Stimulated activated naive CD8-positive, alpha-beta T cell treated with anti-CD3 and anti-CD28 coated beads, Interleukin-15, Interleukin-2, amounts not matched to agents 100 U/mL and 50 U/mL, for 24 hours (primary cell): ENCODE results near the gene OCSTAMP.

Experiments used
- ATAC-seq: fragments of 150-1000 bp; cut with Tn5 transposase; one replicate; pipeline ENCODE4 v1.10.0; 2021
- DNase-seq: peaks from one replicate; pipeline ENCODE4 v3.0.0; 2021

Gene OCSTAMP

DNA sequence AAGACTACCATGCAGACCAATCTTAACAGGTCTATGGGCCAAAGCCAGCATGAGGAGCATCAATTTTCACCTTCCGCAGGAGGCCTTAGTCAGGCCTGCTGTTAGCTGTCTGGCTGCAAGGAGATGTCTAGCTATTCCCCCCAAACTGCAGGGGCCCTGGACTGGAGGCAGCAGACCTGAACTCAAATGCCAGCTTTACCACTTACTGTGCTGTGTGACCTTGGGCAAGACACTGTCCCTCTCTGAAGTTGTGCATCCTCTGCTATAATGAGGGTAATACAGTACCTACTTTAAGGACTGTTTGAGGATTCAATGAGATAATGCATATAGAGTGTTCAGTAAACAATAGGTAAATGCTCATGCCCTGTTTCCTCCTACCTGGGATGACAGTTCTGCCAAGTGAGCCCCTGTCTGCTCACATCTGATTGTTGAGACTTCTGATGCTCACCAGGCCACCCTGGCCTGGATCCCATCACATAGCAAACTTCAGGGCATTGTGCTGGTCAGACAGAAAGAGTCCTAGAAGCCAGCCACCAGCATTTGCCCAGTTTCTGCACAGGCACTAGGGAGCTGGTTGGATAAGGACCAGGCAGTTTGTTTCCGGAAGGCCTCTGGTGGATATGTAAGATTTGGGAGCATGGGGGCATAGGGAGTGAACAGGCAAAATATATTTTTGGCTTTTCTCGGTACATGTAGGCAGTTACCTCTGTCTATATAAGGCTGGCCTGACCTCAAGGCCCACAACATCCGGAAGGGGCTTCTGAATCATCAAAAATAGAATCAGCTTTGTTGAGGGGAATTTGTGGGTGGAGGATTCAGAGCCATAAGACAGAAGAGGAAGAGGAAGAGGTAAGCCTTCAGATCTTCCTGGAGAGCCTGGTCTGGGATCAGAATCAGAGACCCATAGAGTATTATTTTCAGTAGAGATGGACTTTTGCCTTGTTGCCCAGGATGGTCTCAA is 2.3 kb upstream of the OCSTAMP start:
- DNase-seq, result peak; percentile 57
- ATAC-seq, result peak; percentile 93

DNA sequence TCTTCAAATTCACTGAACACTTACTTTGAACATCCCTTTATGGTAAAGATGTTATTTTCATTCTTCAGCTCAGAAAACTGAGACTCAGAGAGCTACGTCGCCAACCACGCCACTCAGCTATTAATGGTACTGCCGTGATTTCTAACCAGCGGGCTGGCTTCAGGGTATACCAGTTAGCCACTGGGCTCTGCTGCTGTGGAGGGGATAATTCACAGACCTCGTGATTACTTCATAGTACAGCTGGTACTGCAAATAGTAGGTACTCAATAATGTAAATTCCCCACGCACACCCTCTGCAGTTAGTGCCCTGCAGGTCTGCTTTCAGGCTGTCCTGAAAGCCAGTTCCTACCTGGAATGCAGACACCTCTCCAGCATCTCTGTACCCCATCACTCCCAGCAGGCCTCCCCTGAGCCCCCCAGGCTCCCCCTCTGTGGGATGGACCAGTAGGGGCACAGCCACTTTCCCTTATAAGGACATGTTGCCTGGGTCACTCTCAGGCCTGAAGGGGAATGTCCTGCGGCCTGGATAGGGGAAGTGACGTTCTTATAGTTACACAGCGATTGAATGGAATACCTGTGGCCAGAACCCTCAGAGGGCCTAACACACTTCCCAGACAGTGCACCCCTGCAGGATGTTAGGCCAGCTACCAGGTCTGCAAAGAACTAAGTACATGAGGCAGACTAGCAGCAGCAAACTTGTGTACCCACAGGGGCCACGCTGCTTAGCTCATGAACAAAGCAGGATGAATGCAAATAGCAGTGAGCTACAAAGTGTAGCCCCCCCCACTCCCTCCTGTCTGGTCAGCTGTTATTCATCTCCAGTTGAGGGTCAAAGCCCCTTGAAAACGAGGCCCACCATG is 1.3 kb upstream of the OCSTAMP start:
- ATAC-seq (no peak), DNase-seq (no peak)

DNA sequence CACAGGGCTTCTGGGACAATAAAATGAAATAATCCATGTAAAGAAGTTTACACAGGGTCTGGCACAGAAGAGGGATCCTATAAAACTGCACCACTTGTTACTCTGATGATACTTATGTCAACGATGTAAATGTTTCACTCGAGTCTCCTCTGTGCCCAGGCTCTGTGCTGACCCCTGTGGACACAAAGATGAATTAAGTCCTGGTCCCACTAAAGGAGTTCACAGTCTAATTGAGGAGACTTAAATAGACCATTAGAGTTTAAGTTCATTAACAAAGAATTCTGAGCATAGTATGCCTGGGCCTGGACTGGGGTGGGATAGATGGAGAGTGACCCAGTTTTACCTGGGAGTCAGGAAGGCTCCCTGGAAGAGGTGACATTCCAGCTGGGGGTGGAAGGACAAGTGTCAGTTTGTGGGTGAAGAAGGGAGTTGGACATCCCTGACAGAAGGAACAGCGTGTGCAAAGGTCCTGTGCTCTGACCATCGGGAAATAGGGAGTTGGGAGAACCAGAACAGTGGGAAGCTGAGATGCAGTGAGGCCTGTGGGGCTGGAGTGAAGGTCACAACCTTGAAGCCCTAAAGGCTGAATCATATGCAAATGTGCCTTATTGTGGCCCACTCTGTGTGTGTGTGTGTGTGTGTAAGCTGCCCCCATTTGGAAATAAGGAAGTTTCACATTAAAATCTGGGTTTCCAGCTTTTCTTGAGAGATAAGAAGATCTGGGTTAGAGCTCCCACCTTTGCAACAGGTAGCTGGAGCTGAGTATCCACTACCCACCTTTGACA is 1.1 kb downstream of the OCSTAMP start:
- DNase-seq (no peak), ATAC-seq (no peak)

DNA sequence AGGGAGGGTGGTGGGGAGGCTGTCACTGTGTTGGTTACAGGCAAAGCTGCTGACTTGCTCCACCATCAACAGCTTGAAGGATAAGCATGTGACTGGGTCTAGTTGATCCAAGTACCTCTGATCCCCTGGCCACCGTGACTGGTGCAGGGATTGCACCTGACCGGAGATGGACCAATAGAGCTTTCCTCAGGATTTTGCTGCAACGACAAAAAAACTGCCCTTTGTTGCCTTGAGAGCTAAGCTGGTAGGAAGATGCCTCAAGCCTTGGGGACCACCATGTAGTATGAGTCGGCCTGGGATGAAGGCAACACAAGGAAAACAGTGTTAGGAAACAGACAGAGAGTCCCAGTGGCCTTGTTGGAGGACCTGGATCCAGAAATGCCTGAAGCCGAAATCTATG is 1.8 kb downstream of the OCSTAMP start:
- no peak for ATAC-seq

DNA sequence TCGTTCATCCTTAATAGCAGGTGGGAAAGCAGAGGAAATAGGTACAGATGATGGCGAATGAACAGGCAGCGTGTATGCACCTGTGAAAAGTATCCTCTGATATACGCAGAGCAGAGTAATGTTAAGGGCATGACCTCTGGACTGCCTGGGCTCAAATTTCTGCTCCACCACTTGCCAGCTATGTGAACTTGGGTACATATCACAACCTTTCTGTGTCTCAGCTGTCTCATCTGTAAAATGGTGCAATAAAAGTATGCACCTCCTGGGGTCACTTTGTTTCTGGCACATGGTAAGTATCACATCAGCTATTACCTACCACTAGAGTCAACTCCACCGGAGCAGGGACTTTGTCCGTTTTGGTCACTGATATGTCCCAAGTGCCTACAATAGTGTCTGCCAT is 2.5 kb downstream of the OCSTAMP start:
- DNase-seq (no peak), ATAC-seq (no peak)

More for the DNA sequence above, 1.8 kb downstream of the OCSTAMP start:
- DNase-seq, result no peak

DNA sequence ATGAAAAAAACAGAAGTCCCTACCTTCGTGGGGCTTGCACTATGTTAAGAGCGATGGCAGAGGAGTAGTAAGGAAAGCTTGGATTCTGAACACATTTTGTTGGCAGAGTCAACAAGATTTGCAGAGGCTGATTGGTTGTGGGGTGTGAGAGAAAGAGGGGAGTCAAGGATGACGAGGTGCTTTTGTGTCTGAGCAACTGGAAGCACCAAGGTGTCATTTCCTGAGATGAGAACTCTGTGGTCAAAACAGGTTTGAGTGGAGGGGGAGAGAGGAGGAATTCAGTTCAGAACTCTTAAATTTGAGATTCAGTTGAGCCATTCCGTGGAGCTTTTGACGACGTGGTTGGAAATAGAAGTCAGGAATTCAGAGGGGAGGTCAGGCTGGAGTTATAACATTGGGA is 3.5 kb downstream of the OCSTAMP start:
- DNase-seq, result no peak

DNA sequence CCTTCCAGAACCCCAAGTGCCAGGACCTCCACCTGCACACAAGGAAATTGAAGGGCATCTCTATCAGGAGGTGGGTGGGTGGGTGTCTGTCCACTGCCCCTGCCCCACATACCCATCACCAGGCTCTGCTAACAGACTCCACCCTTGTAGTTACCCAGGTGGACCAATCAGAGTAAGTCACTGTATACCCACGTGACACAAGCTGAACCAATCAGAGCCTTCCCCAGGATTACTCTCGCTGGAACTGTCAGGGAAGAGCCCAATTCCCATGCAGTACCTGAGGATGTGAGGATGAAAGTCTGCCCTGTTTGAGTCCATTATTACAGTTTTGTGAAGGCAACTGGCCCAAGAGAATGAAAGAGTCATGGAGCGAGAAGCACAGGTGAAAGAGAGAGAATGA is 4.2 kb downstream of the OCSTAMP start:
- DNase-seq (no peak), ATAC-seq (no peak)

More for the DNA sequence above, 3.5 kb downstream of the OCSTAMP start:
- ATAC-seq, result no peak

DNA sequence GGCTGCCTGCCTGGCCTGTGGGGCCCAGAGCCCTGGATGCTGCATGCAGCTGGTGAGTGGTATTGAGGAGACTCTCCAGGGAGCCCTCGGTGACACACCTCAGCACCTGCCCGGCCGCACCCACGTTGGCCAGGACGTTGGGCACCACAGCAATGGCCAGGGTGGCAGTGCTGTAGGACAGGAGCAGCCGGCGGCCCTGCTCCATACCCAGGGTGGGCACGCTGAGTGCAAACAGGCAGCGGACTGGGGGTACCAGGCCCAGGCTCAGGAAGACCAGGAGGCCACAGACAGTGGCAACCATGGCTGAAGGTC is 4.7 kb downstream of the OCSTAMP start:
- ATAC-seq, result no peak
- DNase-seq, result no peak

DNA sequence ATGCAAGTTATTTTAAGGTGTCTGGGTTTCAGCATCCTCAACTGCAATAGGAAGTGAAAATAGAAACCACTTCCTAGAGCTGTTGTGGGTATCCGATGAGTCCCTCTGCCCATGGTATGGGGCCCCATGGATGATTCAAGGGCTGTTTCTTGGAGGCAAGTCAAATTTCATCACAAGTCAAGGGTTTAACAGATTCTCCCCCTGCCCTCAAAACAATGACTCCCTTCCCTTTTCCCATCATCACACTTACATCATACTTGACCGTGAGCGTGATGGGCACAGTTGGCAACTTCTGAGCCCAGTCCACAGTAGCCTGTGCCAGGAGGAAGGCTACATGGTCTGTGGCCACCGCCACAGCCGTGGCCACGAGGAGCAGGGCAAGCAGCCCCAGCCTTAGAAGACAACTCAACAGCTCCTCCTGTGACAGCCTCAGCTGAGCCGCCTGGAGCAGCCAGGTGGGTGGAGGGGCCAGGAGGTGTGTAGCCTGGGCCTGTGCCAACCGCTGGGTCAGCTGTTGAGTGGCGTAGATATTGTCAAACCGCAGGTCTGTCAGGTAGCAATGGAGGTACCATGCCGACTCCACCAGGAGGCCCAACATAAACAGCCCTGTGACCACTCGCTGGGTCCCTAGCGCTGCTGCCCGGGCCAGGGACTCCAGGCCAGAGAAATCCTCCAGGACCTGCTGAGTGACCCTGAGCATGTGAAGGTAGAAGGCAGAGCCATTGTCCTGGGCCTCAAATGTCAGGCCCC is 5.2 kb downstream of the OCSTAMP start:
- ATAC-seq, result peak; percentile 91
- DNase-seq, result peak; percentile 47

DNA sequence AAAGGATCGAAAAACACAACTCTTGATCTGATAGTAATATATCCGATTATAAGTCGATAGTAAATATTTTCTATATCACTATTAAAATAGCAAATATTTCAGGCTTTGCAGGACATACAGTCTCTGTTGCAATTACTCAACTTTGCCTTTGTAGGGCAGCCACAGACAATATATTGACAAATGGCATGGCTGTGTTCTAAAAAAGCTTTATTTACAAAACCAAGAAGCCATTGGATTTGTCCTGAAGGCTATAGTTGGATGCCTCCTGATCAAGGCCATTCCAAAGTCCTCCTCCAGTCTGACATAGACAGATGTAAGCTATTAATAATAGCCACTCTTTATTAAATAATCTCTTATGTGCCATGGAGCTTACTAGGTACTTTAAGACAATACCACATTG is 5.9 kb downstream of the OCSTAMP start:
- DNase-seq, result no peak
- no peak for ATAC-seq

DNA sequence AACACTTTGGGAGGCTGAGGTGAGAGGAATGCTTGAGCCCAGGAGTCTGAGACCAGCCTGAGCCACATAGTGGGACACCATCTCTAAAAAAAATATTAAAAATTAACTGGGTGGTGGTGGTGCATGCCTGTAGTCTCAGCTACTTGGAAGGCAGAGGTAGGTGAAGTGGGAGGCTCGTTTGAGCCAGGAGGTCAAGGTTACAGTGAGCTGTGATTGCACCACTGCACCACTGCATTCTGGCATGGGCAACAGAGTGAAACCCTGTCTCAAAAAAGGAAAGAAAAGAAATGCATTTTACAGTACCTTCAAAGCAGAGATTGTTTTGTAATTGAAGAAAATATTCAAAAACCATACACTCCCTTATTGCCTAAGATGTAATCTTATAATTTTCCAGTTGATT is 6.5 kb downstream of the OCSTAMP start:
- ATAC-seq (no peak), DNase-seq (no peak)

DNA sequence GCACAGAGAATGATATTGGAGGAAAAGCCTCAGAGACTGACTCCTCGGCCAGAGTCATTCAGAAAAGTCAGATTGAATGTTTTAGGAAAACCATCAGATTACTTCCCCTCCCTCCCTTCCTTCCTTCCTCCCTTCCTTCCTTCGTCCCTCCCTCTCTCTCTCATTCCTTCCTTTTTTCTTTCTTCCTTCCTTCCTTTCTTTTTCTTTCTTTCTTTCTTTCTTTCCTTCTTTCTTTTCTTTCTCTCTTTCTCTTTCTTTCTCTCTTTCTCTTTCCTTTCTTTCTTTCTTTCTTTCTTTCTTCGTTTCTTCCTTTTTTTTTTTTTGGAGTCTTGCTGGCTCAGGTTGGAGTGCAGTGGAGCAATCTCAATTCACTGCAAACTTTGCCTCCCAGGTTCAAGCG is 7.4 kb downstream of the OCSTAMP start:
- DNase-seq, result no peak
- no peak for ATAC-seq

DNA sequence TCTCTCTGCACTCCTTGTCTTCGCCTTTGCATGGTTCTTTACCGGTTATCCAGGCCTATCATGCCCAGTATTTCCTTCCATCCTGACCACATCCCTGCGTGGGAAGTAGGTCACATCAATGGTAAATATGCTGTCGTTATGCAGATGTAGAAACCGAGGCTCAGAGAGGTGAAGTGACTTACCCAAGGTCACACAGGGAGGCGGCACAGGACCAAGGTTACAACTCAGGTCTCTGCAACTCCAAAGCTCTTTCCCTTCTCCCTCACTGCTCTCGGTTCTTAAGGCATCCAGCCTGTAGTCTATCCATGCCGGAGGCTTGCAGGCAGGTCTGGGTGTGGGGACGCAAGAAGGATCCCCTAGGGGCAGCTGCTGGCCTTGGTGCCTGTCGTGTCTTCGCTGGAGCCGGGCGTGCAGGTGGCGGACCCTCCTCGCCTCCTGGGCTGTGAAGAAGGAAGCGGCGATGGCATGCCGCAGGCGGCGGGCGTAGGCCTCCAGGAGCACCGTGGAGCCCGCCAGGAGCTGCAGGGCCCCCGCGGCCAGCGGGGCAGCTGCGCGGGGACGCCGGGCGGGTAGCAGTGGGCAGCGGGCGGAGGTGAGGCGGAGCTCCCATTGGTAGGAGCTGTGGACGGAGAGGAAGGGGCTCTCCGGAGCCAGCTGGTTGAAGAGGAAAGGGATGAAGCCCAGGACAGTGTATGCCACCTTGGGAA is 9.1 kb downstream of the OCSTAMP start:
- ATAC-seq (no peak), DNase-seq (no peak)

DNA sequence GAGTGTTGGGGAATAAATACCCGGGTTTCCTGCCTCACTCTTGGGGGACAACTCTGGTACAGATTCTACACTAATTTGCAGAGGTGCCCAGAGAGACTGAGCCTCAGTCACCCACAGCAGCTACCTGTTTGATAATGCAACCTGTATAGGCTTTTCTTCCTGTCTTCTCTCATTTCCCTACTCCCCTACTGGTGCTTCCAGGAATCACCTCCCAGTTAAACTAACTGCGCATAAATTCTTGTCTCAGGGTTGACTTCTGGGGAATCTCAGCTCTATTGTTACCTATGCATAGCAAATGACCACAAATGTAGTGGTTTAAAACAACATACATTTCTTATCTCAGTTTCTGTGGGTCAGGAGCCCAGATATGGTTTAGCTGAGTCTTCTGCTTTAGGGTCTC is 11.3 kb downstream of the OCSTAMP start:
- DNase-seq (no peak), ATAC-seq (no peak)

DNA sequence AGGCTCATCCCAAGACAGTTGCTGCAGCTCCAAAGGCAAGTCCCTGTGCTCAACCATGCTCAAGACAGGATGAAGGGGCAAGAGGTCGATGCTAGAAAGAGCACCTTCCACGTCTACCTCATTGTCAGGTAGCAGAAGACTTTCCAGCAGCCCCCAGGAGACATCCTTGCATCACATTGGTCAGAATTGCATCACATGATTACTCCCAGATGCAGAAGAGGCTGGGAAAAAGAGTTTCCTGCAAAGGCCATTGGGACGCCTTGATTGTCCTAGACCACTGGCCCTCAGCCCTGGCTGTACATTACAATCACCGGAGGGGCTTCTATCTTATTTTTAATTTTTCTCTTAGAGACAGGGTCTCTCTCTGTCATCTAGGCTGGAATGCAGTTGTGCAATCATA is 19.8 kb downstream of the OCSTAMP start:
- DNase-seq, result no peak
- ATAC-seq, result no peak

DNA sequence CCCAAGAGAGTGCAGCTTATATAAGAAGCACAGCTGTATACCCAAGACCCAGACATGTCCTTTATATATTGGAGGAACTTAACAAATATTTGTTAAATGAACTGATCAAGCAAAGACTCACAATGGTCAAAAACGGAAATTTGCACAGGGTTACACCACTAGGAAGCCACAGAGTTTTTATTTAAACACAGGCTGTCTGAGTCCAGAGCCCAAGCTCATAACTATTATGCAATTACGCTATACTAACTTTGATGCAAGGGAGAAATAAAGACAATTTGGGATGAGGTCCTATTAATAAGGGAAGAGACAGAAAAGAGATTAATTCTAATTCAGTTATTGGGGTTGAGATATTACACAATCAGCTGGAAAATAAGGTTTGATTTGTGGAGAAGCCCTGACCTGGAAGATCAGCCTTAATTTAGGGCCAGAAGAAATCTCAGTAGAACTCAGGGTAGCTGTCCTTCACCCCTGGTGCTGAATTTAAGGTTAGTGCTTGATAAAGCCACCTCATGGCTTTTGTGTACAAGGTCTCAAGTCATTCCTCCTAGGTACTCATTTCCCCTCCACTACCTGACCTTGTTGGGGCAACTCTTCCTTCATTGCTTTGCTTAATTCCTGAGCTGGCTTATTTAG is 26.6 kb downstream of the OCSTAMP start:
- DNase-seq, result no peak

DNA sequence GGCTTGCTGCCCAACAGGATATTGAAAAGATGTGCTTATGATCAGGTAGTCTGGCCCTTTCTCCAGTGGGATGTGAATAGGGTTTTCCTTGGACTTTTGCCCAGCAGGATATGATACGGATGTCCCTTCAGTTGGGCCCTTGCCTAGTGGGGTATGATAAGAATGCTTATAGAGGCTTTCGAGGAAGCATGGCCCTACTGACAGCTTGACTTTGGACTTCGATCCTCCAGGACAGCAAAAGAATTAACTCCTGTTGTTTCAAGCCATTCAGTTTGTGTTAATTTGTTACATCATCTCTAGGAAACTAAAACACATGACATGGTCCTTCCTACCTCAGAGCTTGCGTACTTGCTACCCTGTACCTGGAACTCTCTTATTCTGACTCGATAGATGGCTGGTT is 27.3 kb downstream of the OCSTAMP start:
- DNase-seq, result no peak
- ATAC-seq, result no peak

More for the DNA sequence above, 26.6 kb downstream of the OCSTAMP start:
- no peak for ATAC-seq

DNA sequence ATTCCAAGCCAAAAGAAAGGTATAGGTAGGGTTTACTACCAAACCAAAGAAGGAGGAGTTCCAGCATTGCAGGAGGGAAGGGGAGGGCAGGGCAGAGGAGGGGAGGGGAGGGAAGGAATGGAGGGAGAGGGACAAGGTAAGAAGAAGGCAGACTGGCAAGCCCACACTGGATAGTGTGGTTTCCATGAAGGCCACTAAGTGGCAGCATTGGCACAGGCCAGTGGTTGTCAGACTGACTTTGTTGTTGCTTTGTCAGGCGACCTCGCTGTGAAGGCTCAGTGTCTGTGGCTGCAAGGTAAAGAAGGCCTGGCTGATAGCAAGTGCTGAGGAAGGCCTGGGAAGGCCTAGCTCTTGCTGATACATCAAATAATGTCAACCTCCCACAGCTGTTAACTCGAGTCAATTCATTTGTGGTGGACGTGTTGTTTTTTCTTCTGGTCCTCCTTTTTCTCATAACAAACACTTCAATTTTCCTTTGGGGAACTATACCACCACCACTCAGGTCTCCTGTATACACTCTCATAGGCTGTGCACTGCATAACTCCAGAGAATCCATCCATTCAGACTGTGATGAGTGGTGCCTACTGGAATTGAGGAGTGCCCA is 29.4 kb downstream of the OCSTAMP start:
- DNase-seq (peak; percentile 43), ATAC-seq (peak; percentile 83)

DNA sequence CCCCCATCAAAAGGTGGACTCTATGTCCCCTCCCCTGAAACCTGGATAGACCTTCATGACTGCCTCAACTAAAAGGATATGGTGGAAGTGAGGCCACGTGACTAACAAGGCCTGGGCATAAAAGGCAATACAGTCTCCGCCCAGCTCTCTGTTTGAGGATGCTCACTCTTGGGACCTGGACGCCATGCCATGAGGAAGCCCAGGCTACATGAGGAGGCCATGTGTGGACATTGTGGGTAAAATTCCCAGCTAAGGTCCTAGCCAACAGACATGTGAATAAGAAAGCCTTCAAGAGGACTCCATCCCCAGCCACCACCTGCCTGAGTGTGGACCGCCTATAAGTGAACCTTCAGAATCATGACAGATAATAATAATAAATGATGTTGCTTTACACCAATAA is 29.9 kb downstream of the OCSTAMP start:
- no peak for DNase-seq
- no peak for ATAC-seq

DNA sequence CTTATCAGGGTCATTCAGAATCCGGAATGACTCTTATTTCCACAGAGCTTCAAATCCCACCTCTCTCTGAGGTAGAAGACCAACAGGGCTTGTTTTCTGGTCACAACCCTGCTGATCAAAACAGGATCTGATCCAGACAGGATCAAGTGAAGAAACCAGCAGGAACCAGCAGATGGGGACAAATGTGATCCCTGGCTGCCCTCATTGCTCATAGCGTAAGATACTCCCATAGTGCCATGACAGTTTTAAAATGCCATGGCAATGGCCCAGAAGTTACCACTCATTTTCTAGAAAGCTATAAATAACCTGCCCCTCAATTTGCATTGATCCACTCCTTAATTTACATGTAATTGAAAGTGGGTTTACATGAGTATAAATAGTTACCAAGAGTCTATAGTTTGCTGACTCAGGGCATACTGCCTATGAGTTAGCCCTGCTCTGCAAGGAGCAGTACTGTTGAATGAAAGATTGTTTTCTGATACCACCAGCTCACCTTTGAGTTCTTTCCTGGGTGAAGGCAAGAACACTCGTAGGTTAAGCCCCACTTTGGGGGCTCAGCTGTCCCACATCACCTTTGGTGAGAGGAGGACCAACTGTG is 30.9 kb downstream of the OCSTAMP start:
- no peak for DNase-seq
- ATAC-seq, result no peak
